Measurements from ENCODE around the gene PNKD. TPM values are rescaled to one million over a fixed set of nuclear protein-coding genes. Genes with fewer than 3 reads are reported as not detected.
"Not testable (repeated sequence)": the region's sequence is repeated elsewhere in the genome, so short reads cannot be mapped to it uniquely, and the experiment has no call there.

PNKD gene
- total RNA-seq, 1 donor from 2014 or later = 18.0 TPM

- no peak for DNase-seq (ENCODE audit: low read depth, low spot score)
These were observed 2.4 kb downstream of the PNKD start for GRCh38 chr2:218272531-218273212.

GRCh38 chr2:218273214-218273907, 3.0 kb downstream of the PNKD start:
- not testable (repeated sequence) for DNase-seq (ENCODE audit: low read depth, low spot score)

- DNase-seq (ENCODE audit: low read depth, low spot score) = no peak
These were observed 3.6 kb downstream of the PNKD start for GRCh38 chr2:218273908-218274249.

GRCh38 chr2:218274586-218274985, 4.3 kb downstream of the PNKD start:
- no peak for DNase-seq (ENCODE audit: low read depth, low spot score)

- no peak for DNase-seq (ENCODE audit: low read depth, low spot score)
These were observed 5.2 kb downstream of the PNKD start for GRCh38 chr2:218275371-218276072.

- no peak for DNase-seq (ENCODE audit: low read depth, low spot score)
These were observed 6.9 kb downstream of the PNKD start for GRCh38 chr2:218276986-218277755.

GRCh38 chr2:218277921-218278320, 7.6 kb downstream of the PNKD start:
- no peak for DNase-seq (ENCODE audit: low read depth, low spot score)

- no peak for DNase-seq (ENCODE audit: low read depth, low spot score)
These were observed 8.4 kb downstream of the PNKD start for GRCh38 chr2:218278531-218279360.

- DNase-seq (ENCODE audit: low read depth, low spot score) = no peak
These were observed 10.0 kb downstream of the PNKD start for GRCh38 chr2:218280260-218280870.

- no peak for DNase-seq (ENCODE audit: low read depth, low spot score)
These were observed 11.1 kb downstream of the PNKD start for GRCh38 chr2:218281449-218281848.

- no peak for DNase-seq (ENCODE audit: low read depth, low spot score)
These were observed 12.1 kb downstream of the PNKD start for GRCh38 chr2:218282173-218282991.

- no peak for DNase-seq (ENCODE audit: low read depth, low spot score)
These were observed 13.9 kb downstream of the PNKD start for GRCh38 chr2:218284106-218284811.

GRCh38 chr2:218285604-218286003, 15.3 kb downstream of the PNKD start:
- DNase-seq (ENCODE audit: low read depth, low spot score) = no peak

GRCh38 chr2:218286570-218287459, 16.5 kb downstream of the PNKD start:
- DNase-seq (ENCODE audit: low read depth, low spot score) = peak; percentile 87

- no peak for DNase-seq (ENCODE audit: low read depth, low spot score)
These were observed 19.5 kb downstream of the PNKD start for GRCh38 chr2:218289639-218290315.

GRCh38 chr2:218290316-218291261, 20.3 kb downstream of the PNKD start:
- DNase-seq (ENCODE audit: low read depth, low spot score) = no peak

Measured in pulmonary artery endothelial cell (primary cell).